HEK293 (cell line): ENCODE measurements around the gene RHBG.
A peak's percentile ranks its signal among the peaks of the same experiment; 100 is the strongest.

ENCODE experiments used
- BCL11A ChIP-seq: fragments of 450-650 bp; formaldehyde crosslinking; IDR thresholded peaks from 2 replicates; pipeline ENCODE4 v1.5.1; 2016; ENCODE audit warnings: low read depth, missing biosample characterization, missing genetic modification characterization
- HOXA7 ChIP-seq: sonication (generic); formaldehyde crosslinking; IDR thresholded peaks from 2 replicates; pipeline ENCODE4 v1.8.1; 2022; ENCODE audit warnings: missing genetic modification reagents, borderline replicate concordance
- HOXC10 ChIP-seq: sonication (generic); formaldehyde crosslinking; IDR thresholded peaks from 2 replicates; pipeline ENCODE4 v1.8.1; 2023; ENCODE audit warnings: mild to moderate bottlenecking, missing genetic modification reagents
- OVOL3 ChIP-seq: fragments of 450-650 bp; formaldehyde crosslinking; IDR thresholded peaks from 2 replicates; pipeline ENCODE4 v1.5.1; 2016; ENCODE audit warnings: missing biosample characterization, missing genetic modification characterization
- ZBTB11 ChIP-seq: fragments of 450-650 bp; formaldehyde crosslinking; conservative IDR thresholded peaks from 2 replicates; pipeline ENCODE4 v1.5.1; 2016; ENCODE audit warnings: low read depth, missing biosample characterization, missing genetic modification characterization
- ZBTB26 ChIP-seq: fragments of 450-650 bp; formaldehyde crosslinking; optimal IDR thresholded peaks from 2 replicates; pipeline ENCODE3; 2016; ENCODE audit warnings: missing biosample characterization, mild to moderate bottlenecking, missing genetic modification characterization
- ZNF133 ChIP-seq: fragments of 450-650 bp; formaldehyde crosslinking; IDR thresholded peaks from 2 replicates; pipeline ENCODE4 v1.5.1; 2016; ENCODE audit warnings: missing biosample characterization, missing genetic modification characterization
- ZNF274 ChIP-seq, 2 experiments: fragments of 200-500 bp in 1 of 2; fragments of 450-650 bp in 1 of 2; sonication (Bioruptor generic) in 1 of 2; formaldehyde crosslinking in 1 of 2; IDR thresholded peaks; 2 replicates each; pipeline versions ENCODE4 v1.5.1 to v1.6.1; 2014 to 2016; ENCODE audit warnings: borderline replicate concordance in 1 of 2, inconsistent platforms in 1 of 2, low read length in 1 of 2, missing biosample characterization in 1 of 2, missing genetic modification characterization in 1 of 2
- ZNF350 ChIP-seq: fragments of 450-650 bp; formaldehyde crosslinking; IDR thresholded peaks from 2 replicates; pipeline ENCODE4 v1.5.0; 2017; ENCODE audit warnings: missing biosample characterization, mild to moderate bottlenecking, missing genetic modification characterization
- ZNF394 ChIP-seq: fragments of 450-650 bp; formaldehyde crosslinking; IDR thresholded peaks from 2 replicates; pipeline ENCODE4 v1.5.1; 2016; ENCODE audit warnings: missing biosample characterization, missing genetic modification characterization, mild to moderate bottlenecking, moderate library complexity, borderline replicate concordance
- ZNF449 ChIP-seq: fragments of 450-650 bp; formaldehyde crosslinking; IDR thresholded peaks from 2 replicates; pipeline ENCODE4 v1.5.1; 2017; ENCODE audit warnings: missing biosample characterization, mild to moderate bottlenecking, missing genetic modification characterization, moderate library complexity
- ZNF677 ChIP-seq: fragments of 450-650 bp; IDR thresholded peaks from 2 replicates; pipeline ENCODE4 v1.5.0; 2018; ENCODE audit warnings: missing biosample characterization, mild to moderate bottlenecking, missing genetic modification characterization, moderate library complexity
- TF ChIP-seq, protein P1 (sequence below): fragments of 450-650 bp; formaldehyde crosslinking; IDR thresholded peaks from 2 replicates; pipeline ENCODE4 v1.5.1; 2016; ENCODE audit warnings: missing biosample characterization, missing genetic modification characterization

- TF ChIP-seq ZBTB26 (tag by site-specific recombination) (no peak), ZNF677 (tag by site-specific recombination) (no peak), ZNF350 (tag by site-specific recombination) (no peak), ZNF394 (tag by site-specific recombination) (no peak), ZNF133 (no peak), ZNF274 (IDR thresholded peaks at IDR 0.05; ENCODE audit: low read length) (no peak), ZNF274 (tag by site-specific recombination; IDR thresholded peaks at IDR 0.05; ENCODE audit: borderline replicate concordance) (no peak), ZBTB11 (tag by site-specific recombination) (no peak), HOXC10 (CRISPR knock-in tag) (no peak), OVOL3 (tag by site-specific recombination) (no peak), BCL11A (tag by site-specific recombination) (no peak), ZNF449 (tag by site-specific recombination) (no peak), HOXA7 (CRISPR knock-in tag) (no peak)
- TF ChIP-seq, protein P1, sequence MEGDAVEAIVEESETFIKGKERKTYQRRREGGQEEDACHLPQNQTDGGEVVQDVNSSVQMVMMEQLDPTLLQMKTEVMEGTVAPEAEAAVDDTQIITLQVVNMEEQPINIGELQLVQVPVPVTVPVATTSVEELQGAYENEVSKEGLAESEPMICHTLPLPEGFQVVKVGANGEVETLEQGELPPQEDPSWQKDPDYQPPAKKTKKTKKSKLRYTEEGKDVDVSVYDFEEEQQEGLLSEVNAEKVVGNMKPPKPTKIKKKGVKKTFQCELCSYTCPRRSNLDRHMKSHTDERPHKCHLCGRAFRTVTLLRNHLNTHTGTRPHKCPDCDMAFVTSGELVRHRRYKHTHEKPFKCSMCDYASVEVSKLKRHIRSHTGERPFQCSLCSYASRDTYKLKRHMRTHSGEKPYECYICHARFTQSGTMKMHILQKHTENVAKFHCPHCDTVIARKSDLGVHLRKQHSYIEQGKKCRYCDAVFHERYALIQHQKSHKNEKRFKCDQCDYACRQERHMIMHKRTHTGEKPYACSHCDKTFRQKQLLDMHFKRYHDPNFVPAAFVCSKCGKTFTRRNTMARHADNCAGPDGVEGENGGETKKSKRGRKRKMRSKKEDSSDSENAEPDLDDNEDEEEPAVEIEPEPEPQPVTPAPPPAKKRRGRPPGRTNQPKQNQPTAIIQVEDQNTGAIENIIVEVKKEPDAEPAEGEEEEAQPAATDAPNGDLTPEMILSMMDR (tag by site-specific recombination), result peak; percentile 98
Observed at GRCh38 chr1:156356875-156357534, 12.0 kb upstream of the RHBG start.
